Effector memory CD4-positive, alpha-beta T cell (primary cell): ENCODE results near the gene ZNF107.
A peak's percentile ranks its signal among the peaks of the same experiment; 100 is the strongest.
"Not testable (repeated sequence)": the region's sequence is repeated elsewhere in the genome, so short reads cannot be mapped to it uniquely, and the experiment has no call there.

Source experiments
- DNase-seq, 3 donors: peaks; one replicate each; pipeline ENCODE4 v3.0.0-alpha.2; 2020
- H3K27ac ChIP-seq: 2 replicates; pipeline ENCODE4 v1.7.0; 2013; ENCODE audit warnings: mild to moderate bottlenecking, low read length, moderate library complexity; ENCODE audit not compliant: insufficient read depth, poor library complexity, severe bottlenecking
- H3K27me3 ChIP-seq: replicated peaks from 2 replicates; pipeline ENCODE4 v1.7.0; 2013; ENCODE audit warnings: mild to moderate bottlenecking, low read length; ENCODE audit not compliant: insufficient read depth, control insufficient read depth, poor library complexity, severe bottlenecking
- H3K36me3 ChIP-seq: 2 replicates; pipeline ENCODE4 v1.7.0; 2013; ENCODE audit warnings: mild to moderate bottlenecking, low read length, moderate library complexity; ENCODE audit not compliant: control insufficient read depth, insufficient read depth
- H3K4me1 ChIP-seq: 2 replicates; pipeline ENCODE4 v1.7.0; 2013; ENCODE audit warnings: low read length, mild to moderate bottlenecking; ENCODE audit not compliant: control insufficient read depth, insufficient read depth, poor library complexity, severe bottlenecking
- H3K4me3 ChIP-seq: 2 replicates; pipeline ENCODE4 v1.7.0; 2013; ENCODE audit warnings: low read length, low read depth, mild to moderate bottlenecking; ENCODE audit not compliant: insufficient read depth, poor library complexity, severe bottlenecking
- H3K9me3 ChIP-seq: 2 replicates; pipeline ENCODE4 v1.7.0; 2013; ENCODE audit warnings: mild to moderate bottlenecking, low read length, moderate library complexity; ENCODE audit not compliant: control insufficient read depth

Gene ZNF107

GRCh38 chr7:64667311-64667710, 1.4 kb downstream of the ZNF107 start:
- H3K4me1 ChIP-seq, result peaks cover 14% of the 10 kb centered on the region
- H3K36me3 ChIP-seq, result peaks cover 9% of the 10 kb centered on the region
- H3K9me3 ChIP-seq, result no peaks in the 10 kb centered on the region
- H3K4me3 ChIP-seq, result no peak overlapping the region
- no peak for DNase-seq
- H3K27me3 ChIP-seq, result no peaks in the 10 kb centered on the region
- peak overlapping the region; percentile 82 for H3K27ac ChIP-seq

- Histone ChIP-seq H3K9me3 (no peaks in the 10 kb centered on the region), H3K4me1 (peaks cover 16% of the 10 kb centered on the region), H3K36me3 (peaks cover 9% of the 10 kb centered on the region), H3K27me3 (no peaks in the 10 kb centered on the region), H3K4me3 (no peak overlapping the region), H3K27ac (no peak overlapping the region)
- no peak for DNase-seq
Observed at GRCh38 chr7:64672414-64672813, 6.5 kb downstream of the ZNF107 start.

- no peak for DNase-seq
- H3K36me3 ChIP-seq, result peaks cover 56% of the 10 kb centered on the region
- no peaks in the 10 kb centered on the region for H3K27me3 ChIP-seq
- H3K27ac ChIP-seq, result no peak overlapping the region
- H3K9me3 ChIP-seq, result no peaks in the 10 kb centered on the region
- H3K4me1 ChIP-seq, result no peaks in the 10 kb centered on the region
- H3K4me3 ChIP-seq, result no peak overlapping the region
Observed at GRCh38 chr7:64685091-64685490, 19.2 kb downstream of the ZNF107 start.

- H3K4me1 ChIP-seq, result no peaks in the 10 kb centered on the region
- H3K9me3 ChIP-seq, result no peaks in the 10 kb centered on the region
- no peaks in the 10 kb centered on the region for H3K27me3 ChIP-seq
- H3K4me3 ChIP-seq, result no peak overlapping the region
- H3K27ac ChIP-seq, result no peak overlapping the region
- H3K36me3 ChIP-seq, result peaks cover 51% of the 10 kb centered on the region
- DNase-seq, result no peak
Observed at GRCh38 chr7:64685741-64686140, 19.8 kb downstream of the ZNF107 start.

GRCh38 chr7:64686493-64687184, 20.7 kb downstream of the ZNF107 start:
- no peak overlapping the region for H3K27ac ChIP-seq
- H3K4me3 ChIP-seq, result no peak overlapping the region
- DNase-seq, result no peak
- no peaks in the 10 kb centered on the region for H3K9me3 ChIP-seq
- H3K4me1 ChIP-seq, result no peaks in the 10 kb centered on the region
- no peaks in the 10 kb centered on the region for H3K27me3 ChIP-seq
- H3K36me3 ChIP-seq, result peaks cover 47% of the 10 kb centered on the region

GRCh38 chr7:64687249-64687648, 21.3 kb downstream of the ZNF107 start:
- Histone ChIP-seq H3K36me3 (peaks cover 41% of the 10 kb centered on the region), H3K4me3 (no peak overlapping the region), H3K4me1 (no peaks in the 10 kb centered on the region), H3K9me3 (no peaks in the 10 kb centered on the region), H3K27ac (no peak overlapping the region), H3K27me3 (no peaks in the 10 kb centered on the region)
- no peak for DNase-seq

GRCh38 chr7:64688988-64689387, 23.1 kb downstream of the ZNF107 start:
- Histone ChIP-seq H3K36me3 (peaks cover 29% of the 10 kb centered on the region), H3K27me3 (no peaks in the 10 kb centered on the region), H3K9me3 (no peaks in the 10 kb centered on the region), H3K4me1 (no peaks in the 10 kb centered on the region), H3K4me3 (no peak overlapping the region), H3K27ac (no peak overlapping the region)
- no peak for DNase-seq

GRCh38 chr7:64691831-64692230, 25.9 kb downstream of the ZNF107 start:
- Histone ChIP-seq H3K27ac (no peak overlapping the region), H3K4me3 (no peak overlapping the region), H3K4me1 (no peaks in the 10 kb centered on the region), H3K27me3 (no peaks in the 10 kb centered on the region), H3K9me3 (no peaks in the 10 kb centered on the region), H3K36me3 (peaks cover 22% of the 10 kb centered on the region)
- no peak for DNase-seq

- not testable (repeated sequence) for H3K4me3 ChIP-seq, H3K27ac ChIP-seq, H3K27me3 ChIP-seq, DNase-seq, H3K4me1 ChIP-seq, H3K9me3 ChIP-seq
- peaks cover 27% of the 10 kb centered on the region for H3K36me3 ChIP-seq
Observed at GRCh38 chr7:64697863-64698262, 31.9 kb downstream of the ZNF107 start.

GRCh38 chr7:64706625-64707292, 40.8 kb downstream of the ZNF107 start:
- peaks cover 28% of the 10 kb centered on the region for H3K36me3 ChIP-seq
- H3K9me3 ChIP-seq, result peaks cover 47% of the 10 kb centered on the region
- no peaks in the 10 kb centered on the region for H3K27me3 ChIP-seq
- DNase-seq, result no peak
- no peaks in the 10 kb centered on the region for H3K4me1 ChIP-seq
- H3K4me3 ChIP-seq, result no peak overlapping the region
- no peak overlapping the region for H3K27ac ChIP-seq
